HepG2 (cell line): ENCODE data around the gene HTRA3. TPM values are rescaled to one million over a fixed set of nuclear protein-coding genes. Genes with fewer than 3 reads are reported as not detected.

Source experiments
- ATAC-seq: fragments of 200-7000 bp; cut with Tn5 transposase; 3 replicates; pipeline ENCODE4 v1.9.1; 2020; ENCODE audit warnings: mild to moderate bottlenecking, moderate library complexity
- BruUV-seq: library from RNA; stranded (reverse); fragments of 400-500 nt; replicated peaks from 2 replicates; lab custom pipeline; 2021; lab: Mats Ljungman, UMichigan
- CTCF ChIA-PET: fragments of 300-600 bp; formaldehyde crosslinking; extraction: SDS; loops from one replicate; lab custom pipeline; 2021; ENCODE audit warnings: low total read pairs, inconsistent platforms, low intra/inter-chr PET ratio; lab: Yijun Ruan, JAX
- POLR2A ChIA-PET: fragments of 350-600 bp; sonication (Branson Sonifier 250); formaldehyde crosslinking; loops from one replicate; lab custom pipeline; 2020; ENCODE audit warnings: antibody characterized with exemption, inconsistent platforms; lab: Yijun Ruan, JAX
- DNase-seq: peaks from one replicate; pipeline ENCODE4 v3.0.0-alpha.2; 2015; ENCODE audit warnings: low spot score
- FAIRE-seq: peaks from 3 replicates; lab custom pipeline; 2011; peaks lifted over from hg19 to GRCh38; lab: Jason Lieb, UNC
- H2AFZ ChIP-seq: one replicate; pipeline ENCODE4 v1.6.1; 2011; ENCODE audit warnings: low read length, inconsistent platforms
- H3K27ac ChIP-seq: fragments of 300-600 bp; 3 replicates; pipeline ENCODE4 v1.8.0; 2011; ENCODE audit warnings: mixed run types, mild to moderate bottlenecking, mixed read lengths, low read length, inconsistent platforms; ENCODE audit not compliant: insufficient read depth; ENCODE audit errors: extremely low read length
- H3K27me3 ChIP-seq, 2 experiments: fragments of 200-600 bp in 1 of 2; 2 replicates in 1 of 2; 3 replicates in 1 of 2; pipeline versions ENCODE4 v1.6.0 to v1.8.0; 2011; ENCODE audit warnings: low read length in 2 of 2, mild to moderate bottlenecking in 2 of 2, moderate library complexity in 2 of 2, inconsistent platforms in 1 of 2; ENCODE audit not compliant: insufficient read depth in 2 of 2, control insufficient read depth in 1 of 2
- H3K36me3 ChIP-seq, 2 experiments: fragments of 200-600 bp in 1 of 2; replicated peaks in 1 of 2; 2 replicates in 1 of 2; 3 replicates in 1 of 2; pipeline versions ENCODE4 v1.5.1 to v1.8.0; 2011; ENCODE audit warnings: low read length in 2 of 2, inconsistent platforms in 1 of 2; ENCODE audit not compliant: insufficient read depth in 2 of 2, control insufficient read depth in 1 of 2
- H3K4me1 ChIP-seq: 2 replicates; pipeline ENCODE4 v1.5.1; 2012; ENCODE audit warnings: low read length, inconsistent platforms; ENCODE audit not compliant: insufficient read depth
- H3K4me2 ChIP-seq: 2 replicates; pipeline ENCODE4 v1.6.0; 2011; ENCODE audit warnings: low read depth, low read length, inconsistent platforms
- H3K4me3 ChIP-seq, 3 experiments: fragments of 200-600 bp in 1 of 3; sonication (generic), shearing (Covaris generic) in 1 of 3; replicated peaks in 1 of 3; 2 replicates each; pipeline ENCODE4 v1.5.1; 2011 to 2016; ENCODE audit warnings: low read length in 3 of 3, inconsistent platforms in 2 of 3, low read depth in 2 of 3, mild to moderate bottlenecking in 2 of 3, control low read depth in 1 of 3, mixed read lengths in 1 of 3; ENCODE audit not compliant: insufficient read depth in 1 of 3
- H3K79me2 ChIP-seq: one replicate; pipeline ENCODE4 v1.6.1; 2011; ENCODE audit warnings: low read length, inconsistent platforms; ENCODE audit not compliant: insufficient read depth
- H3K9ac ChIP-seq: 2 replicates; pipeline ENCODE4 v1.6.0; 2011; ENCODE audit warnings: mild to moderate bottlenecking, low read depth, low read length, inconsistent platforms; ENCODE audit not compliant: insufficient read depth
- H3K9me3 ChIP-seq: 2 replicates; pipeline ENCODE4 v1.5.1; 2012; ENCODE audit warnings: mild to moderate bottlenecking, low read length
- H4K20me1 ChIP-seq: 2 replicates; pipeline ENCODE4 v1.6.0; 2011; ENCODE audit warnings: inconsistent platforms, mild to moderate bottlenecking, low read length, moderate library complexity; ENCODE audit not compliant: insufficient read depth
- ADNP ChIP-seq: sonication (generic); formaldehyde crosslinking; IDR thresholded peaks from 2 replicates; pipeline ENCODE4 v1.4.0; 2020; ENCODE audit warnings: missing genetic modification reagents
- ERF ChIP-seq: IDR thresholded peaks from 2 replicates; pipeline ENCODE4 v1.6.1; 2018; ENCODE audit warnings: missing biosample characterization, missing genetic modification reagents
- FOSL1 ChIP-seq: sonication (generic); formaldehyde crosslinking; IDR thresholded peaks from 2 replicates; pipeline ENCODE4 v1.9.0; 2021; ENCODE audit warnings: missing genetic modification reagents, borderline replicate concordance
- KDM4B ChIP-seq: sonication (generic); formaldehyde crosslinking; IDR thresholded peaks from 2 replicates; pipeline ENCODE4 v1.4.0; 2020; ENCODE audit warnings: missing genetic modification reagents
- MED13 ChIP-seq: sonication (generic); formaldehyde crosslinking; IDR thresholded peaks from 2 replicates; pipeline ENCODE4 v1.5.0; 2020; ENCODE audit warnings: missing genetic modification reagents
- NKX3-1 ChIP-seq: sonication (generic); formaldehyde crosslinking; IDR thresholded peaks from 2 replicates; pipeline ENCODE4 v1.5.0; 2020; ENCODE audit warnings: missing genetic modification reagents
- SOX6 ChIP-seq, 2 experiments: fragments of 450-650 bp in 1 of 2; sonication (generic) in 1 of 2; formaldehyde crosslinking in 1 of 2; IDR thresholded peaks; 2 replicates each; pipeline versions ENCODE4 v1.4.0 to v1.6.1; 2017 to 2020; ENCODE audit warnings: antibody characterized with exemption in 1 of 2, mild to moderate bottlenecking in 1 of 2, missing genetic modification reagents in 1 of 2
- ZC3H13 ChIP-seq: sonication (generic); formaldehyde crosslinking; IDR thresholded peaks from 2 replicates; pipeline ENCODE4 v1.8.1; 2023; ENCODE audit warnings: mild to moderate bottlenecking, missing genetic modification reagents, moderate library complexity
- ZFP1 ChIP-seq: IDR thresholded peaks from 2 replicates; pipeline ENCODE4 v1.6.1; 2016
- ZKSCAN1 ChIP-seq: fragments of 150-350 bp; IDR thresholded peaks from 2 replicates; pipeline ENCODE4 v1.6.1; 2014; ENCODE audit warnings: low read length
- ZNF746 ChIP-seq: sonication (generic); formaldehyde crosslinking; IDR thresholded peaks from 2 replicates; pipeline ENCODE4 v1.8.0; 2022; ENCODE audit warnings: mild to moderate bottlenecking, missing genetic modification reagents
- ZNF780A ChIP-seq: sonication (generic); formaldehyde crosslinking; IDR thresholded peaks from 2 replicates; pipeline ENCODE4 v1.8.0; 2022; ENCODE audit warnings: mild to moderate bottlenecking, missing genetic modification reagents, moderate library complexity
- ZNF850 ChIP-seq: sonication (generic); formaldehyde crosslinking; conservative IDR thresholded peaks from 2 replicates; pipeline ENCODE4 v1.9.0; 2021; ENCODE audit warnings: mild to moderate bottlenecking, missing genetic modification reagents
- ZNF878 ChIP-seq: sonication (generic); formaldehyde crosslinking; IDR thresholded peaks from 2 replicates; pipeline ENCODE4 v1.8.1; 2023; ENCODE audit warnings: mild to moderate bottlenecking, missing genetic modification reagents, moderate library complexity
- WGBS: methylation state at CpG from one replicate; pipeline ENCODE4 v1.1.6; 2017; ENCODE audit warnings: low lambda C conversion rate; 5-methylcytosine and 5-hydroxymethylcytosine counted together
- in situ Hi-C: cut with HindIII; loops from 2 replicates; pipeline ENCODE4 v1.10.0; 2017; ENCODE audit warnings: low pct_unique_long_range_greater_than_20kb; ENCODE audit not compliant: extremely low pct_ligation_motif_present
- intact Hi-C: fragments of 100-400 bp; cut with micrococcal nuclease; formaldehyde crosslinking; loops from one replicate; pipeline ENCODE4 v1.10.0; 2022; ENCODE audit not compliant: unreplicated experiment
- polyA plus RNA-seq, 8 experiments: library from polyadenylated mRNA; depleted of rRNA in 3 of 8; stranded (reverse) in 7 of 8; unstranded in 1 of 8; fragments of >200 nt; fragmentation: Illumina TruSeq in 4 of 8; extraction: Trizol in 4 of 8; gene quantifications; 2 replicates each; pipeline versions ENCODE4 v1.2.1 to v1.2.3, GENCODE V29; 2011 to 2016; ENCODE audit warnings: low read depth in 4 of 8, missing spikeins in 1 of 8, mixed read lengths in 1 of 8; ENCODE audit not compliant: insufficient read depth in 1 of 8
- total RNA-seq, 5 experiments: library from RNA; depleted of rRNA; stranded (reverse); fragments of >200 nt; fragmentation: Illumina TruSeq; extraction: Trizol; gene quantifications; 2 replicates each; pipeline ENCODE4 v1.2.3, GENCODE V29; 2016; ENCODE audit warnings: low read depth in 1 of 5
- TF ChIP-seq, protein P1 (sequence below): sonication (generic); formaldehyde crosslinking; IDR thresholded peaks from 2 replicates; pipeline ENCODE4 v1.5.0; 2020; ENCODE audit warnings: missing genetic modification reagents, mild to moderate bottlenecking, borderline replicate concordance
- TF ChIP-seq, protein P2 (sequence below): sonication (generic); formaldehyde crosslinking; conservative IDR thresholded peaks from 2 replicates; pipeline ENCODE4 v1.4.0; 2020; ENCODE audit warnings: mild to moderate bottlenecking, missing genetic modification reagents, moderate library complexity
- TF ChIP-seq, protein P3 (sequence below): IDR thresholded peaks from 2 replicates; pipeline ENCODE4 v1.6.1; 2016; ENCODE audit warnings: missing compliant biosample characterization, missing genetic modification reagents, borderline replicate concordance
- TF ChIP-seq, protein P4 (sequence below): sonication (generic); formaldehyde crosslinking; IDR thresholded peaks from 2 replicates; pipeline ENCODE4 v1.4.0; 2020; ENCODE audit warnings: missing genetic modification reagents

HTRA3 gene
- total and polyA plus RNA-seq, 2 of the 13 experiments (the other 11 are each of a cell fraction or from before 2014, with no cell fraction given): 0.17 TPM; not detected in 1

DNA sequence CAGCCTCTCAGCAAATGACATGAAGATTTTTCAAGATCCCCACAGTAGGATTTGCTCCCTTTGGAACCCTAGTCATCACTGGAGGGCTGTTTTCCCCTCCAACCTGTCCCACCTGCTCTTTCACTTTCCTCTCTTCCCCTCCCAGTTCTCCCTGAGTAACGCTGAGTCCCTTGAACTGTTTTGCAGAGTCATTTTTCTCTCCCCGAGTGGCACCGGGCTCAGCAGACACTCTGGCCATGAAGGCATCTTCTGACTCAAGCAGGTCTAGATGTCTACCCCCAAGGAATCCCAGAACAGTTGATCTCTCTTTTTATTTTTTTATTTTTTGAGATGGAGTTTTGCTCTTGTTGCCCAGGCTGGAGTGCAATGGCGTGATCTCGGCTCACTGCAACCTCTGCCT, 52.2 kb downstream of the HTRA3 start:
- DNase-seq (no peak), FAIRE-seq (no peak), ATAC-seq (no peak)
- in situ Hi-C loops: no loop called here
- no peaks in the 10 kb centered on the region for H3K79me2 ChIP-seq
- 13% methylated on average over 5 of the region's 5 CpGs for WGBS
- no peak overlapping the region for H3K9ac ChIP-seq
- H4K20me1 ChIP-seq: no peaks in the 10 kb centered on the region
- no peak overlapping the region for H3K4me3 ChIP-seq
- TF ChIP-seq ERF (no peak), ZNF780A (CRISPR knock-in tag) (no peak), ZFP1 (no peak), MED13 (no peak), ZNF878 (CRISPR knock-in tag) (no peak), ZC3H13 (no peak), ZNF850 (CRISPR knock-in tag) (no peak), SOX6 (IDR thresholded peaks at IDR 0.05) (no peak), SOX6 (CRISPR knock-in tag; IDR thresholded peaks at IDR 0.05) (no peak), KDM4B (no peak), FOSL1 (CRISPR knock-in tag) (no peak), ZNF746 (CRISPR knock-in tag) (no peak), ZKSCAN1 (no peak), ADNP (no peak), NKX3-1 (CRISPR knock-in tag) (no peak)
- TF ChIP-seq, protein P1, sequence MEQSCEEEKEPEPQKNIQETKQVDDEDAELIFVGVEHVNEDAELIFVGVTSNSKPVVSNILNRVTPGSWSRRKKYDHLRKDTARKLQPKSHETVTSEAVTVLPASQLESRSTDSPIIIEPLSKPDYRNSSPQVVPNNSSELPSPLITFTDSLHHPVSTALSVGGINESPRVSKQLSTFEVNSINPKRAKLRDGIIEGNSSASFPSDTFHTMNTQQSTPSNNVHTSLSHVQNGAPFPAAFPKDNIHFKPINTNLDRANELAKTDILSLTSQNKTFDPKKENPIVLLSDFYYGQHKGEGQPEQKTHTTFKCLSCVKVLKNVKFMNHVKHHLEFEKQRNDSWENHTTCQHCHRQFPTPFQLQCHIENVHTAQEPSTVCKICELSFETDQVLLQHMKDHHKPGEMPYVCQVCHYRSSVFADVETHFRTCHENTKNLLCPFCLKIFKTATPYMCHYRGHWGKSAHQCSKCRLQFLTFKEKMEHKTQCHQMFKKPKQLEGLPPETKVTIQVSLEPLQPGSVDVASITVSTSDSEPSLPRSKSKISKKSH: no peak
- TF ChIP-seq, protein P2, sequence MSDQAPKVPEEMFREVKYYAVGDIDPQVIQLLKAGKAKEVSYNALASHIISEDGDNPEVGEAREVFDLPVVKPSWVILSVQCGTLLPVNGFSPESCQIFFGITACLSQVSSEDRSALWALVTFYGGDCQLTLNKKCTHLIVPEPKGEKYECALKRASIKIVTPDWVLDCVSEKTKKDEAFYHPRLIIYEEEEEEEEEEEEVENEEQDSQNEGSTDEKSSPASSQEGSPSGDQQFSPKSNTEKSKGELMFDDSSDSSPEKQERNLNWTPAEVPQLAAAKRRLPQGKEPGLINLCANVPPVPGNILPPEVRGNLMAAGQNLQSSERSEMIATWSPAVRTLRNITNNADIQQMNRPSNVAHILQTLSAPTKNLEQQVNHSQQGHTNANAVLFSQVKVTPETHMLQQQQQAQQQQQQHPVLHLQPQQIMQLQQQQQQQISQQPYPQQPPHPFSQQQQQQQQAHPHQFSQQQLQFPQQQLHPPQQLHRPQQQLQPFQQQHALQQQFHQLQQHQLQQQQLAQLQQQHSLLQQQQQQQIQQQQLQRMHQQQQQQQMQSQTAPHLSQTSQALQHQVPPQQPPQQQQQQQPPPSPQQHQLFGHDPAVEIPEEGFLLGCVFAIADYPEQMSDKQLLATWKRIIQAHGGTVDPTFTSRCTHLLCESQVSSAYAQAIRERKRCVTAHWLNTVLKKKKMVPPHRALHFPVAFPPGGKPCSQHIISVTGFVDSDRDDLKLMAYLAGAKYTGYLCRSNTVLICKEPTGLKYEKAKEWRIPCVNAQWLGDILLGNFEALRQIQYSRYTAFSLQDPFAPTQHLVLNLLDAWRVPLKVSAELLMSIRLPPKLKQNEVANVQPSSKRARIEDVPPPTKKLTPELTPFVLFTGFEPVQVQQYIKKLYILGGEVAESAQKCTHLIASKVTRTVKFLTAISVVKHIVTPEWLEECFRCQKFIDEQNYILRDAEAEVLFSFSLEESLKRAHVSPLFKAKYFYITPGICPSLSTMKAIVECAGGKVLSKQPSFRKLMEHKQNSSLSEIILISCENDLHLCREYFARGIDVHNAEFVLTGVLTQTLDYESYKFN: no peak
- TF ChIP-seq, protein P3, sequence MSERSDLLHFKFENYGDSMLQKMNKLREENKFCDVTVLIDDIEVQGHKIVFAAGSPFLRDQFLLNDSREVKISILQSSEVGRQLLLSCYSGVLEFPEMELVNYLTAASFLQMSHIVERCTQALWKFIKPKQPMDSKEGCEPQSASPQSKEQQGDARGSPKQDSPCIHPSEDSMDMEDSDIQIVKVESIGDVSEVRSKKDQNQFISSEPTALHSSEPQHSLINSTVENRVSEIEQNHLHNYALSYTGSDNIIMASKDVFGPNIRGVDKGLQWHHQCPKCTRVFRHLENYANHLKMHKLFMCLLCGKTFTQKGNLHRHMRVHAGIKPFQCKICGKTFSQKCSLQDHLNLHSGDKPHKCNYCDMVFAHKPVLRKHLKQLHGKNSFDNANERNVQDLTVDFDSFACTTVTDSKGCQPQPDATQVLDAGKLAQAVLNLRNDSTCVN (CRISPR knock-in tag): no peak
- TF ChIP-seq, protein P4, sequence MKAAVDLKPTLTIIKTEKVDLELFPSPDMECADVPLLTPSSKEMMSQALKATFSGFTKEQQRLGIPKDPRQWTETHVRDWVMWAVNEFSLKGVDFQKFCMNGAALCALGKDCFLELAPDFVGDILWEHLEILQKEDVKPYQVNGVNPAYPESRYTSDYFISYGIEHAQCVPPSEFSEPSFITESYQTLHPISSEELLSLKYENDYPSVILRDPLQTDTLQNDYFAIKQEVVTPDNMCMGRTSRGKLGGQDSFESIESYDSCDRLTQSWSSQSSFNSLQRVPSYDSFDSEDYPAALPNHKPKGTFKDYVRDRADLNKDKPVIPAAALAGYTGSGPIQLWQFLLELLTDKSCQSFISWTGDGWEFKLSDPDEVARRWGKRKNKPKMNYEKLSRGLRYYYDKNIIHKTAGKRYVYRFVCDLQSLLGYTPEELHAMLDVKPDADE (CRISPR knock-in tag): no peak
- BruUV-seq: no TSS peak
- no peak overlapping the region for H3K27ac ChIP-seq
- ChIA-PET CTCF (no interaction called here), POLR2A (no interaction called here)
- peaks cover 0 to 17% of the 10 kb centered on the region in 2 experiments; a peak in 3 of 5 replicates for H3K27me3 ChIP-seq
- 0 out of 2 replicates have a peak, but pooled peaks cover 3% of the 10 kb centered on the region for H3K9me3 ChIP-seq
- no peak overlapping the region for H2AFZ ChIP-seq
- no peaks in the 10 kb centered on the region for H3K4me1 ChIP-seq
- no peak overlapping the region for H3K4me2 ChIP-seq
- H3K36me3 ChIP-seq: no peaks in the 10 kb centered on the region
- intact Hi-C loops: no loop called here
